K562 (cell line): Measurements from ENCODE around the gene TMEM72. TPM values are rescaled to one million over a fixed set of nuclear protein-coding genes. Genes with fewer than 3 reads are reported as not detected.
A peak's percentile ranks its signal among the peaks of the same experiment; 100 is the strongest.

Source experiments
- ATAC-seq: fragments of 200-7000 bp; cut with Tn5 transposase; 3 replicates; pipeline ENCODE4 v1.9.1; 2020; ENCODE audit warnings: moderate library complexity
- BruUV-seq: library from RNA; stranded (reverse); fragments of 400-500 nt; replicated peaks from 2 replicates; lab custom pipeline; 2021; lab: Mats Ljungman, UMichigan
- CTCF ChIA-PET: fragments of 300-600 bp; formaldehyde crosslinking; extraction: SDS; loops from one replicate; lab custom pipeline; 2021; ENCODE audit warnings: low intra/inter-chr PET ratio; lab: Yijun Ruan, JAX
- POLR2A ChIA-PET: fragments of 300-600, 350-650 bp; sonication (Branson Sonifier 250); formaldehyde crosslinking; extraction: SDS; loops from one replicate; lab custom pipeline; 2021; ENCODE audit warnings: antibody characterized with exemption, inconsistent platforms; lab: Yijun Ruan, JAX
- DNase-seq, 4 experiments: peaks; one replicate each; pipeline versions ENCODE4 v3.0.0 to v3.0.0-alpha.2; 2011 to 2018; ENCODE audit warnings: low spot score in 3 of 4, mixed read lengths in 3 of 4; ENCODE audit errors: extremely low read depth in 1 of 4
- FAIRE-seq: peaks from 2 replicates; lab custom pipeline; 2011; peaks lifted over from hg19 to GRCh38; lab: Jason Lieb, UNC
- H2AFZ ChIP-seq: 2 replicates; pipeline ENCODE4 v1.6.0; 2011; ENCODE audit warnings: low read depth, low read length, control low read depth, inconsistent platforms
- H3K27ac ChIP-seq: fragments of 200-600 bp; 3 replicates; pipeline ENCODE4 v1.8.0; 2011; ENCODE audit warnings: low read depth, mild to moderate bottlenecking, control low read depth, inconsistent platforms, low read length, moderate library complexity, mixed read lengths; ENCODE audit errors: extremely low read depth
- H3K27me3 ChIP-seq, 2 experiments: fragments of 300-600 bp in 1 of 2; 2 replicates in 1 of 2; 3 replicates in 1 of 2; pipeline versions ENCODE4 v1.6.0 to v1.8.0; 2011; ENCODE audit warnings: inconsistent platforms in 2 of 2, low read length in 2 of 2, mild to moderate bottlenecking in 1 of 2, mixed read lengths in 1 of 2, moderate library complexity in 1 of 2; ENCODE audit not compliant: control insufficient read depth in 2 of 2, insufficient read depth in 2 of 2
- H3K36me3 ChIP-seq: fragments of 300-600 bp; 3 replicates; pipeline ENCODE4 v1.8.0; 2011; ENCODE audit warnings: mild to moderate bottlenecking, low read length, inconsistent platforms; ENCODE audit not compliant: control insufficient read depth, insufficient read depth
- H3K4me1 ChIP-seq, 2 experiments: fragments of 200-600 bp in 1 of 2; replicated peaks in 1 of 2; 2 replicates in 1 of 2; 3 replicates in 1 of 2; pipeline versions ENCODE4 v1.5.1 to v1.8.0; 2011; ENCODE audit warnings: inconsistent platforms in 2 of 2, low read length in 2 of 2, mild to moderate bottlenecking in 1 of 2, mixed read lengths in 1 of 2, moderate library complexity in 1 of 2; ENCODE audit not compliant: control insufficient read depth in 2 of 2, insufficient read depth in 2 of 2
- H3K4me2 ChIP-seq: 2 replicates; pipeline ENCODE4 v1.6.1; 2011; ENCODE audit warnings: low read length, control low read depth, inconsistent platforms, mixed read lengths; ENCODE audit not compliant: insufficient read depth
- H3K4me3 ChIP-seq: fragments of 200-600 bp; sonication (generic), shearing (Covaris generic); 2 replicates; pipeline ENCODE4 v1.5.1; 2016; ENCODE audit warnings: control low read depth, inconsistent platforms
- H3K79me2 ChIP-seq: fragments of 200-600 bp; 3 replicates; pipeline ENCODE4 v1.8.0; 2011; ENCODE audit warnings: low read length, inconsistent platforms; ENCODE audit not compliant: control insufficient read depth, insufficient read depth
- H3K9ac ChIP-seq, 2 experiments: 2 replicates each; pipeline versions ENCODE4 v1.6.0 to v1.6.1; 2011; ENCODE audit warnings: low read depth in 2 of 2, low read length in 2 of 2, control low read depth in 1 of 2, inconsistent platforms in 1 of 2, mild to moderate bottlenecking in 1 of 2, mixed read lengths in 1 of 2; ENCODE audit not compliant: insufficient read depth in 1 of 2
- H3K9me1 ChIP-seq: one replicate; pipeline ENCODE4 v1.6.0; 2011; ENCODE audit warnings: inconsistent platforms, mild to moderate bottlenecking, low read length, moderate library complexity; ENCODE audit not compliant: control insufficient read depth, insufficient read depth
- H3K9me3 ChIP-seq: replicated peaks from 2 replicates; pipeline ENCODE4 v1.5.1; 2011; ENCODE audit warnings: low read depth, low read length, inconsistent platforms; ENCODE audit not compliant: control insufficient read depth, insufficient read depth
- H4K20me1 ChIP-seq: replicated peaks from 2 replicates; pipeline ENCODE4 v1.6.1; 2011; ENCODE audit warnings: low read length, inconsistent platforms, mixed read lengths; ENCODE audit not compliant: control insufficient read depth, insufficient read depth
- CEBPB ChIP-seq: fragments of 450-650 bp; IDR thresholded peaks from 2 replicates; pipeline ENCODE4 v1.6.1; 2016; ENCODE audit warnings: missing genetic modification characterization, missing compliant biosample characterization
- E2F1 ChIP-seq: sonication (generic); formaldehyde crosslinking; IDR thresholded peaks from 2 replicates; pipeline ENCODE4 v1.8.1; 2023; ENCODE audit warnings: mild to moderate bottlenecking, missing genetic modification reagents, moderate library complexity
- GABPA ChIP-seq: fragments of 200-800 bp; sonication (Bioruptor generic); conservative IDR thresholded peaks from 2 replicates; pipeline ENCODE4 v1.6.1; 2016; ENCODE audit warnings: low read depth, missing genetic modification characterization, missing compliant biosample characterization
- HSF4 ChIP-seq: fragments of 250-450 bp; sonication (Bioruptor Pico); IDR thresholded peaks from 2 replicates; pipeline ENCODE4 v2.1.2; 2022; ENCODE audit warnings: mild to moderate bottlenecking, moderate library complexity, borderline replicate concordance
- KLF6 ChIP-seq: fragments of 250-450 bp; sonication (Bioruptor Pico); IDR thresholded peaks from 2 replicates; pipeline ENCODE4 v1.4.0; 2020; ENCODE audit warnings: mild to moderate bottlenecking, moderate library complexity, borderline replicate concordance
- MCM7 ChIP-seq, 2 experiments: fragments of 450-650 bp; IDR thresholded peaks; 2 replicates each; pipeline ENCODE4 v1.6.1; 2016 to 2018
- MYC ChIP-seq, 2 experiments: fragments of 250-450 bp in 1 of 2; sonication (Bioruptor Pico) in 1 of 2; IDR thresholded peaks; 2 replicates each; pipeline versions ENCODE4 v1.5.1 to v1.6.1; 2012 to 2021; ENCODE audit warnings: low read depth in 2 of 2, borderline replicate concordance in 1 of 2, improper control_type of control experiment in 1 of 2, low read length in 1 of 2, mild to moderate bottlenecking in 1 of 2, moderate library complexity in 1 of 2
- PHF8 ChIP-seq: fragments of 200-600 bp; sonication (generic); IDR thresholded peaks from 2 replicates; pipeline ENCODE4 v1.6.1; 2012; ENCODE audit warnings: mixed run types, mild to moderate bottlenecking, inconsistent platforms, low read length, moderate library complexity, borderline replicate concordance
- PREB ChIP-seq: sonication (generic); formaldehyde crosslinking; IDR thresholded peaks from 2 replicates; pipeline ENCODE4 v1.8.1; 2023; ENCODE audit warnings: mild to moderate bottlenecking, missing genetic modification reagents
- SREBF1 ChIP-seq: fragments of 150-350 bp; IDR thresholded peaks from 2 replicates; pipeline ENCODE4 v1.6.1; 2014; ENCODE audit warnings: antibody characterized with exemption, low read depth, low read length, borderline replicate concordance
- SRSF3 ChIP-seq: fragments of 200-400 bp; formaldehyde crosslinking; IDR thresholded peaks from 2 replicates; pipeline ENCODE4 v1.6.1; 2016; ENCODE audit warnings: mild to moderate bottlenecking, low read length, moderate library complexity; ENCODE audit not compliant: insufficient read depth
- TRIM25 ChIP-seq: fragments of 450-650 bp; IDR thresholded peaks from 2 replicates; pipeline ENCODE4 v1.7.0; 2016; ENCODE audit warnings: borderline replicate concordance
- XRCC3 ChIP-seq: fragments of 450-650 bp; IDR thresholded peaks from 2 replicates; pipeline ENCODE4 v1.6.1; 2017; ENCODE audit warnings: mild to moderate bottlenecking, moderate library complexity
- ZBTB8A ChIP-seq: fragments of 450-650 bp; IDR thresholded peaks from 2 replicates; pipeline ENCODE4 v1.6.1; 2018; ENCODE audit warnings: mild to moderate bottlenecking, moderate library complexity; ENCODE audit not compliant: partially characterized antibody
- ZC3H11A ChIP-seq: IDR thresholded peaks from 2 replicates; pipeline ENCODE4 v1.6.1; 2012; ENCODE audit warnings: low read depth, low read length, improper control_type of control experiment
- ZKSCAN8 ChIP-seq: fragments of 200-800 bp; sonication (Bioruptor generic); IDR thresholded peaks from 2 replicates; pipeline ENCODE4 v1.6.1; 2016; ENCODE audit warnings: missing genetic modification characterization, missing compliant biosample characterization
- ZNF217 ChIP-seq: sonication (generic); formaldehyde crosslinking; IDR thresholded peaks from 2 replicates; pipeline ENCODE4 v1.8.0; 2022; ENCODE audit warnings: mild to moderate bottlenecking, missing genetic modification reagents
- ZNF444 ChIP-seq: fragments of 250-450 bp; sonication (Bioruptor Pico); IDR thresholded peaks from 2 replicates; pipeline ENCODE4 v1.4.0; 2020; ENCODE audit warnings: mild to moderate bottlenecking, moderate library complexity
- ZNF561 ChIP-seq: fragments of 450-650 bp; formaldehyde crosslinking; conservative IDR thresholded peaks from 2 replicates; pipeline ENCODE4 v1.4.0; 2020; ENCODE audit warnings: mild to moderate bottlenecking, moderate library complexity
- WGBS: fragments of 100-300 bp; shearing (Covaris generic); methylation state at CpG from one replicate; pipeline ENCODE4 v1.1.6; 2016; ENCODE audit warnings: low coverage, mixed read lengths; ENCODE audit not compliant: insufficient coverage; ENCODE audit errors: missing lambda C conversion rate; 5-methylcytosine and 5-hydroxymethylcytosine counted together
- in situ Hi-C: fragments of 300-500 bp; cut with MboI; formaldehyde crosslinking; loops from 4 replicates; pipeline ENCODE4 v1.15.0; 2018; ENCODE audit warnings: inconsistent platforms, mixed read lengths
- intact Hi-C: fragments of 100-400 bp; cut with micrococcal nuclease; formaldehyde crosslinking; loops from 2 replicates; pipeline ENCODE4 v1.14.2; 2022
- polyA plus RNA-seq, 8 experiments: library from polyadenylated mRNA; depleted of rRNA in 4 of 8; stranded (reverse) in 5 of 8; unstranded in 3 of 8; fragments of >200 nt; fragmentation: Nextera tagmentation in 2 of 8; fragmentation: Illumina TruSeq in 1 of 8; extraction: Ambion mirVana in 2 of 8; extraction: Trizol in 1 of 8; gene quantifications; 2 replicates each; pipeline versions ENCODE4 v1.2.1 to v1.2.3, GENCODE V29; 2011 to 2014; ENCODE audit warnings: inconsistent platforms in 1 of 8, missing spikeins in 1 of 8
- total RNA-seq, 7 experiments: library from RNA; depleted of rRNA in 6 of 7; stranded (reverse); fragments of >200 nt in 6 of 7; fragmentation: Illumina TruSeq in 2 of 7; extraction: Trizol in 2 of 7; gene quantifications; 2 replicates each; pipeline versions ENCODE4 v1.2.1 to v1.2.3, GENCODE V29; 2011 to 2021; ENCODE audit warnings: low replicate concordance in 1 of 7

TMEM72 gene
- total and polyA plus RNA-seq, 9 of the 15 experiments (the other 6 are each of a cell fraction or from before 2014, with no cell fraction given): not detected

GRCh38 chr10:44967616-44968015 is 56.5 kb downstream of the TMEM72 start (continued):
- TF ChIP-seq ZNF217 (CRISPR knock-in tag): no peak
- no peak for TF ChIP-seq MCM7 (IDR thresholded peaks at IDR 0.05)
- no peak for TF ChIP-seq HSF4 (CRISPR knock-in tag)
- no peak for TF ChIP-seq XRCC3
- no peak for TF ChIP-seq SRSF3
- TF ChIP-seq PREB (CRISPR knock-in tag): no peak
- TF ChIP-seq KLF6 (CRISPR knock-in tag): no peak
- TF ChIP-seq SREBF1: no peak
- no peak for TF ChIP-seq ZNF444 (CRISPR knock-in tag)

GRCh38 chr10:44968091-44968490 is 57.0 kb downstream of the TMEM72 start:
- ChIA-PET POLR2A (interaction anchor here (0.6 to 1.3 kb wide), 2 partner anchors 18 to 45 kb away, joined by 3 to 4 read pairs; no protein-coding TSS in a partner anchor), CTCF (no interaction called here)
- H3K27me3 ChIP-seq: peaks cover 0 to 23% of the 10 kb centered on the region in 2 experiments; a peak in 2 of 5 replicates
- 25% methylated on average over 3 of the region's 3 CpGs for WGBS
- in situ Hi-C loops: no loop called here
- H2AFZ ChIP-seq: peak overlapping the region; percentile 34; the same call in 1 of the 2 replicates
- H3K4me1 ChIP-seq: peaks cover 7 to 9% of the 10 kb centered on the region in 2 experiments; a peak in 4 of 5 replicates
- intact Hi-C loops: no loop called here
- no peaks in the 10 kb centered on the region for H4K20me1 ChIP-seq
- no peak overlapping the region for H3K27ac ChIP-seq
- H3K9ac ChIP-seq: no peak overlapping the region
- H3K79me2 ChIP-seq: no peaks in the 10 kb centered on the region
- no peak for ATAC-seq
- no peaks in the 10 kb centered on the region for H3K9me3 ChIP-seq
- H3K36me3 ChIP-seq: no peaks in the 10 kb centered on the region
- DNase-seq: no peak
- H3K4me2 ChIP-seq: no peak overlapping the region
- no peak for FAIRE-seq
- no TSS peak for BruUV-seq
- H3K9me1 ChIP-seq: no peaks in the 10 kb centered on the region
- no peak overlapping the region for H3K4me3 ChIP-seq
- TF ChIP-seq TRIM25 (no peak), ZBTB8A (no peak), GABPA (tag) (no peak), PHF8 (no peak), ZC3H11A (no peak), ZKSCAN8 (CRISPR knock-in tag) (no peak), MYC (IDR thresholded peaks at IDR 0.05; ENCODE audit: low read depth, low read length) (no peak), MYC (CRISPR knock-in tag; IDR thresholded peaks at IDR 0.05; ENCODE audit: borderline replicate concordance, low read depth) (no peak), ZNF561 (CRISPR knock-in tag) (no peak), CEBPB (tag) (no peak), E2F1 (CRISPR knock-in tag) (no peak)
